ENCODE results near the gene GRIN2A.
"Not testable (repeated sequence)": the region's sequence is repeated elsewhere in the genome, so short reads cannot be mapped to it uniquely, and the experiment has no call there.

GRIN2A gene

DNA sequence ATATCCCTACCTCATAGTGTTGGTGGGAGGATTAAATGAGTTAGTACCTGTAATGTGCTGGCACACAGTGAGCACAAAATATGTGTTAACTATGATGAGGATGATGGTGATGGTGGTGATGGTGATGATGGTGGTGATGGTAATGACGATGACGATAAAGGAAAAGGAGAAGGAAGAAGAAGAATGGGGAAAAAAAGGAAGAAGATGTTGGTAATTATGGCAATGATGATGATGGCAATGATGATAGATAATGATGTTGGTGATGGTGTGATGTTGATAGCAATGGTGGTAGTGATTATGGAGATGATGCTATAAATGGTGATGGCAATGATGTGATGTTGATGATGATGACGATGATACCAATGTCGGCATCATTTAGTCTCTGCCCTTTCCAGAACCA lies 270.2 kb downstream of the GRIN2A start:
- DNase-seq (ENCODE audit: low read depth), result no peak

DNA sequence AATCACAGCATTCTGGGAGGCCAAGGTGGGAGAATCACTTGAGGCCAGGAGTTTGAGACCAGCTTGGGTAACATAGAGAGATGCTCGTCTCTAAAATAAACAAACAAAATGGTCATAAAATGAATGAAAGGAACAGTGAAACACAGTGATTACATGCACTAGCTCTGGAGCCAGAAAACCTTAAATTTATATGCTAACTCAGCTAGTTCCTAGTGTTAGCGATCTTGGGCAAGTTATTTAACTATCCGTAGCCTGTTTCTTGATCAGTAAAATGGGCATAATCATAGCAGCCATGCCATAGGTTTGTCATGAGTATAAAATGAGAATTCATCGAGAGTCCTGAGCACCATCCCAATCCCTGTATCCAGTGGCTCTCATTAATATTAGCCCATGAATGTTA lies 271.0 kb downstream of the GRIN2A start:
- no peak for DNase-seq (ENCODE audit: low read depth)

DNA sequence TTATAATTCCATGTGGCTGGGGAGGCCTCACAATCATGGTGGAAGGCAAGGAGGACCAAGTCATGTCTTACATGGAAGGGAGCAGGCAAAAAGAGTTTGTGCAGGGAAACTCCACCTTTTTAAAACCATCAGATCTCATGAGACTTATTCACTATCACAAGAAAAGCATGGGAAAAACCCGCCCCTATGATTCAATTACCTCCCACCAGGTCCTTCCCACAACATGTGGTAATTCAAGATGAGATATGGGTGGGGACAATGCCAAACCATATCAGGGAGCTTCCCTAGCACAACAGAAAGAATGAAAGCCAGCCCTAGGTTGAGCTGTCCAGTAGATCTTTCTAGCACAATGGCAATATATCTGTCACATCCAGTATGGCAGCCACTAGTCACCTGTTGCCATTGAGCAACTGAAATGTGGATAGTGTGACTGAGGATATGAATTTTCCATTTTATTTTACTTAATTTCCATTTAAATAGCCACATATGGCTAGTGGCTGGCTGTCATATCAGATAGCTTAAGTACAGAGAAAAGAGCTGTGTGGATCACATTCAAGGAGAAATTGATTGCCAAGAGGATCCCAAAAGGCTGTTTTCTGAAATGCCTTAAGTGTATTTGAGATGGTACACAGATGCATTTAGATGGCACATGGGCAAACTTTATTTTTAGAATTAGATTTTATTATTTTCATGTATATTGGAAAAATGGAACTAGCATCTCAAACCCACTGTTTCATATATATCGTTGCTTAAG lies 273.0 kb downstream of the GRIN2A start:
- DNase-seq (ENCODE audit: low read depth), result no peak

DNA sequence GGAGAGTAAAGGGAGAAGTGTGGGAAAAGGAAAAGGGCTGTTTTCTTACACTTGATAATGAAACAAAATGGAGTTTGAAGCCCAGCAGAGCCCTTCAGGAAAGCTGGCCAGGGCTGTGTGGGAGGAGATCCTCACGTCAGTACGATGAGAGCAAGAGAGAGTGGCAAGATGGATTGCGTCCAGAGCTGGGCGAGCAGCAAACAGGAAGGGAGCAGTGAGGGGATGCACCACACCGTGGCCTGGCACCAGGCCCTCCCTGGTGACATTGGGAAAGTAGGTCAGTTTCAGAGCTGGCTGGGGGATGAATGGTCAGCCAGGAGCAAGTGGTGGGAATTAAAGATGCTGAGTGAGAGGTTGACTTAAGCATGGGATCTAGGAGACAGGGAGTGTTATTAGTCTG lies 273.6 kb downstream of the GRIN2A start:
- no peak for DNase-seq (ENCODE audit: low read depth)

DNA sequence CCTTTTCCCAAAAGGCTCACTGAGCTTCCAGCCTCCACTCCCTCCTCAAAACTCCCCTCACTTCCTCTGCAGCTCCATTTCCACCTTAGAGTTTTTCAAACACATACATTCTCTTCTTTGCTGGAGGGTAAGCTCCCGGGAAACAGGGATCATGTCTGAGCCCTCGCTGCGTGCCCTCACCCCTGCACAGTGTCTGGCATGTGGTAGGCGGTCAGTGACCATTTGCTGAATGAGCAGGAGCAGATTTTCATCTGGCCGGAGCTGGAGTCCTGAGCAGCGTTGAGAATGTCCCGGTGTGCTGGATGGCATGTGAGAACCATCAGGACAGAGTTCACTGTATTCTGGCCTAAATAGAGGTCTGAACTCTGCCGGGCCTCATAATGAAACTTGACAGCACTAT lies 274.5 kb downstream of the GRIN2A start:
- no peak for DNase-seq (ENCODE audit: low read depth)

DNA sequence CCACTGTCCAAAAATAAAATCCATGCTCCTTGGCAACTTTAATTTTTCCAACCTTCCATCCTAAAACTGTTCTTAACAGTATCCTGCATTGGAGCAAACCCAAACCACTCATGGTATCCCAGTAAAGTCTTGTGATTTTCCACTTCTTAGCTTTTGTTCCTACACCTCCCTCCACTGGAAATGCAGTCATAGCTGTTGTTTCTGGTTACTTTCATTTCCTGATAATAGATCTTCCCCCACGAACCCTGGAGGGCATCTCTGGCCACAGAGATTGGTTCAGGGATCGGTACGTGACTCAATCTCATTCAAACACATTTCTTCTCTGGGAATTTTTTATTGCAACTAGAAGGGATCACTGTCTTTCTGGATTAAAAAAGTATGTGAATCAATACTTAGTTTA lies 276.0 kb downstream of the GRIN2A start:
- no peak for DNase-seq (ENCODE audit: low read depth)

DNA sequence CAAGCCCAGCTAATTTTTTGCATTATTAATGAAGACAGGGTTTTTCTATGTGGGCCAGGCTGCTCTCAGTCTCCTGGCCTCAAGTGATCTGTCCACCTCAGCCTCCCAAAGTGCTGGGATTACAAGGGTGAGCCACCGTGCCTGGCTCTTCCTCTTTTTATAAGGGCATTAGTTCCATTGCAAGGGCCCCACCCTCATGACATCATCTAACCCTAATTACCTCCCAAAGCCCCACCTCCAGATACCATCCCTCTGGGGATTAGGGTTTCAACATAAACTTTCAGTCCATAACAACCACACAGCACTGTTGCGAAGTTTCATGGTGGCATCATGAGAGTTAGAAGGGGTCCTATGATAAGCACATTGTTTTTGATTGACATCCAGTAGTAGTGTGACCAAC lies 277.7 kb downstream of the GRIN2A start:
- DNase-seq (ENCODE audit: low read depth), result no peak

DNA sequence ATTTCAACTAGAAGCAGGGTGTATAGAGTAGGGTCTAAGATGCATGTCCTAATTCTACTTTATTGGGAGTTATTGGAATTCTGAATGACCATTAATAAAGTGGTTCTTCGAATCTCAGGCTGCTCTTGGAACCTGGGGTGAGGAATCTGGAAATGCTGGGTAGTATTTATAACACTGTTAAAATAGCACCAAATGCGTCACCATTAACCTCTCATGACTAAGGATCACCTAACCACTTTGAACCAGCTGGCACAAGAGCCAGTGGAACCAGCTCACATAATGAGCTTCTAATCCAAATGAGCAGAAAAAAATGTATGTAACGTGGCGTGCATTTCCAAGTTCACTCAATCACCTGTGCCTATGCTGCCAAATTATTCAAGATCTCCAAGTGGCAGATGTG lies 281.7 kb downstream of the GRIN2A start:
- DNase-seq (ENCODE audit: low read depth), result no peak

DNA sequence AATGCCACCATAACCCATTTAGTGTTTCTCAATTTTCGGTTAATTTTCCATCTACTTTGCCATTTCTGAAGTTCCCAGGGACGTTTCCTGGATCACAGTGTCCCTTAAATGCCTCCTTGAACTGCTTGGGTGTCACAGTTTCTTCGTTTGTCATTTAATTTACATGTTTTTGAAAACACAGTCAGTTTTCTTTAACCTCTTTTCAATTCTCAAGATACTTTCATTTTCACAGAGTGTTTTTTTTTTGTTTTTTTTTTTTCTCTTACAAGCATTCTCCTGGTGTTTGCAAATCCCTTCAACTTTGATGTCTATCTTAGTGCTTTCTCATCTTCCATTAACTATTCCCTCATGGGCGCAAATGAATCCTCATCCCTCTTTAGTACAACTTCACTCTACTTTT lies 283.7 kb downstream of the GRIN2A start:
- DNase-seq (ENCODE audit: low read depth), result no peak

DNA sequence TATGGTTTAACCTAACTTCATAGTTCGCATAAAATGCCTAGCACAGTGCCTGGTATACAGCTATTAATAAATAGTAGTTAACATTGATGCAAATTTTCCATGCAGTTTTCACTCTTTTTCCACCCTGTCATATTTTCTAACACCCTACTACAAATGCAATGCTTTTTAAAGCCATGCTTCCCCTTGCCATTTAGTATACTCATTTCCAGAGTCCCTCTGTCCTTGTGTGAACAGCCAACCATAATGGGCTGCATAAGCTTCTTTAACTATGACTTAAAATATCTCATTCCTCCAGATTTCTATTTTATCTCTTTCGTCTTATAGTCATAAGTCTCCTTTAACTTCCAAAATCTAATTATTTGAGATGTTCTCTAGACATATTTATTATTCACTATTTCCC lies 284.1 kb downstream of the GRIN2A start:
- no peak for DNase-seq (ENCODE audit: low read depth)

DNA sequence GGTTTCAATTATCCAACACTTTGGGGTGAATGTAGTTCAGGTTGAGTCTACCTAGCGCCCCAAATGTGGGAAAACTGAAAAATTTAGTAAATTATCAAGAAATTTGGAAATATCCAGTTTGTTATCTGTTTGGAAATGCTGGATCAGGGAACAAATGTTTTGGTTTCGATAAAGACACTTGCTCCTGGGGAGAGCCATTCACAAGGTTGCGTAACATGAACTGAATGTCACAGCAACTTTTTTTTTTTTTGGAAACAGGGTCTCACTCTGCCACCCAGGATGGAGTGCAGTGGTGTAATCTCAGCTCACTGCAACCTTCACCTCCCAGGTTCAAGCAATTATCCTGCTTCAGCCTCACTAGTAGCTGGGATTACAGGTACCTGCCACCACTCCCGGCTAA lies 286.4 kb downstream of the GRIN2A start:
- DNase-seq (ENCODE audit: low read depth), result no peak

DNA sequence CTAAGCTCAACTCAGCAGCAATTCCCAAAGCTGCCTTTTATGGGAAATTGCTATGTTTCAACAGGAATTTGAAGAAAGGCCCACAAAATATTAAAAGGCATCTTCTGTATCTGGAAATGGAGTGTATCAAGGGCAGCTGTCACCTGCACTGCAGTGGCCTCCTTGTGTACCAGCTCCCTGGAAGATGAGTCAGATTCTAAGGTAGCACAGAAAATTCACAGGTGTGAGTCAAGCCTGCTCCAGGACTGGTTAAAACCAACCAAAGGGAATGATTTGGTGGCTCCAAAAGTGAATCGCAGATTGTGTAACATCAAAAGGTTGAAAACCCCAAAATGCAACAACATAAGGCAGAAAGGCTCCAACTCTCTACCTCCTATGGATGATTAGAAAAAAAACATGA lies 296.4 kb downstream of the GRIN2A start:
- no peak for DNase-seq (ENCODE audit: low read depth)

DNA sequence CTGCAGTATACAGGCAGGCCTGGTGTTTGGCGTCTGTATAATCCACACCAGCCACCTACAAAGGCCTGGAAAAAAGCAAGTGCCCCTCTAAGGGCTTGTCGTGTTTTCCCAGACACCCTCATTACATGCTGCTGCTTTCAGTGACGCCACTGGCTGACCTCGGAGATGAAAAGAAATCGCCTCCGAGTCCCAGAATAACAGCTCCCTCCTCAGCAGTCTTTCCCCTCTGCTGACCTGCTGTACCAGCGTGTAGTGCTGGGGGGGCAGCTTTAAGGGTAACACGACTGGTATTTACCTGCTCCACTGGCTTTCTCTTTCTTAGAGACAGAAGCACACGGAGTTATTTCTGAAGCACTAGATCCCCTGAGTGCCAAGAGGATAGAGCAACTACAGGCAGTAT lies 296.8 kb downstream of the GRIN2A start:
- no peak for DNase-seq (ENCODE audit: low read depth)

DNA sequence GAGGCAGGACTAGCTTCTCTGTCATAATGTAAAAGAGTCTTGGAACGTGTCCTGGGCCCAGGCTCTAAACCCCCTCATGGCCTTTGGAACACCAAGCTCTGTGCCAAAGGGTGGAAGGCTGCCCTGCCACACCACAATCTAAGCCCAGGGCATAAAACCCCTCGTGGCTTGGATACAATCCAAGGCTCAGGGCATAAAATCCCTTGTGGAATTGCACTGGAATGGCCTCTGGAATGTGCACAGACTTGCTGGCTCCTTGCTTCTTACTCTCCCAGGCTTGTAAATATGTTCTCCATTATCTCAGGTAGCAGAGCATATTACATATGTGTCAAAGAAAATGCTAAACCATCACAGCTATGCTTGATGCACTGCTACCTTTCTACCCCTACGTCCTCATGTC lies 306.2 kb downstream of the GRIN2A start:
- DNase-seq (ENCODE audit: low read depth), result not testable (repeated sequence)

DNA sequence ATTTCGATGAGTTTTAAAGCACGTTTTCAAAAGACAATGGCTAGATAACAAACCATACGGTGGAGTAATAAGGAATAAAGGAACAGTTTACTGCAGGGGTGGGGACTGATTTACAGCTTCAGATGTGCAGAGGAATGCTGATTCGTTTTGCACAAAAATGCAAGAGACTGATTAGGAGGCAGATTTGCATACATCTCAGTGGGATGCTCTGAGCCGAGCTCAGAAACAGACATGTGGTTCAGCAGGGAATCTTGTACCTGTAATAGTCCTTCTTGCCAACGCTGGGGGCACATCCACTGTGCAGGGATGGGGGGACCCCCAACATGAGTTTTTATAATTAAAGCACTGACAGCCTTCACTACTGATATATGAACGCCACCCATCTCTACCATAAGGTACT lies 308.0 kb downstream of the GRIN2A start:
- no peak for DNase-seq (ENCODE audit: low read depth)

DNA sequence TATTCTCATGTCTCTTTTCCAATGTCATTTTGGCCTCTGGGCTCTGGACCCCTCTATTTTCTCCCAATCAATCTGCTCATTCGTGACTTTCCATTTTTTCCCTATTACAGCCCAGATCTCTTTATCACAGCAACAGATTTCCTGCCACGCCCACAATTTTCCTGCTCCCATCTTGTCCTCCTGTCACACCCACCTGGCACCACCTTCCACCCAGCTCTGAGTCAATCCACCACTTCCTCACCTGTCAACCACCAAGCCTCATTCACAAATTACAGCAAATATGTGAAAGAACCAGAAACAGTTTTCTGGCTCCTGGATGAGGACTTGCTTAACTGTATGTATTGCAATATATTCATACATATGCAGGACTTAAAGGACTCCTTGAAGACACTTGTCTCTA lies 311.3 kb downstream of the GRIN2A start:
- DNase-seq (ENCODE audit: low read depth), result no peak

DNA sequence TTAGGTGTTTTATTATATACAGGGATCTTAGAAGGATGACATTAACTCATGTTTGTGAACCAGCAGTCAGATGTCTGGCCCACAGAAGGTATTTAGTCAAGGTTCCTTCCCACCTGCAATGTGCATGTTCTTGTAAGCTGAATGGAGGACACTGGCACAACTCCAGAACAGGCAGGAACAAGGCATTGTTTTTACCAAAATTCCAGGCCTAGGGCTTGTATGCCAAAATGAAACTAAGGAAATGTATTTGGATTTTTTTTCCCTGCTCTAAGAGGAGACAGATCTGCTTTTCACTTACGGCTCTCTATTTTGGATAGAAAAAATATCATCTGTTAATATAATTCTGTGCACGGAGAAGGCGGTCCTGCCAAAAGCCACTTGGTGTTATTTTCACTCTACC lies 312.5 kb downstream of the GRIN2A start:
- no peak for DNase-seq (ENCODE audit: low read depth)

DNA sequence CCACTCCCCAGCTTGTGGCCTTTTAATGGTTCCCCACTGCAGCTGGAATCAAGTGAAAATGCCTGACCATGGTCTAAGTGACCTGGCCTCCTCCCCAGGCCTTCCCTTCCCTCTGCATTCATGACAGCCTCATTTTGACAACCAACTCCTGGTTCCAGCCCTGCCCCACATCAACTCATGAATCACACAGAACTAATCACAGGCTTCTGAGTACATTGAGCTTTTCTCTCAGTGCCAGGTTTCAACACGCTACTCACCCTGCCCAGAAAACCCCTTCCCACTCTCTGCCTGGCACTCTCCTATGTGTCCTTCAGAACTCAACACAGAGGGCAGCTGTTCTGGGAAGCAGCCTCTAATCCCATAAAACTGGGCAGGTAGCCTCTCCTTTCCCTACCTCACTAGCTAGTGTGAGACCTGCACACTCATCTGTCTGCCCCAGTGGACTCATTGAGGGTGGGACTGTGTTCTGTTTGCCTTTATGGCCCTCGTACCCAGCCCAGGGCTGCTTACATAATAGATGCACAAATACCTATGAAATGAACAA lies 313.6 kb downstream of the GRIN2A start:
- DNase-seq (ENCODE audit: low read depth), result no peak

DNA sequence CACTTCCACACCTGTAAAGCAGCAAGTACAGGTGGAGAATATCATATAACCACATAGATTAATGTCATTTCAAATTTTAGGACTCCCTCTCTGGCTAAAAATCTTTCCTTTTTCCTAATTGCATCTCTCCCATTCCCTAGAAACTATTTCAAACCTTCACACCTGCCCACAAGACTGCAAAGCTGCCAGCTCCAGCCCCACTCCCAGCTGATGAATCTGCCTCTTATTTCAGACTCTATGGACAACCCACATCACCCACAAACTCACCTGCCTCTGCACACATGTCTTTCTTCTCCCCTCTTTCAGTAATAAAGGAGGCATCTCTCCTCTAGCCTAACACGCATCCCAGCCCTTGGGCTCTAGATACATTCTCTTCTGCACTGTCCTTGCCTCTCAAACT lies 315.1 kb downstream of the GRIN2A start:
- no peak for DNase-seq (ENCODE audit: low read depth)

DNA sequence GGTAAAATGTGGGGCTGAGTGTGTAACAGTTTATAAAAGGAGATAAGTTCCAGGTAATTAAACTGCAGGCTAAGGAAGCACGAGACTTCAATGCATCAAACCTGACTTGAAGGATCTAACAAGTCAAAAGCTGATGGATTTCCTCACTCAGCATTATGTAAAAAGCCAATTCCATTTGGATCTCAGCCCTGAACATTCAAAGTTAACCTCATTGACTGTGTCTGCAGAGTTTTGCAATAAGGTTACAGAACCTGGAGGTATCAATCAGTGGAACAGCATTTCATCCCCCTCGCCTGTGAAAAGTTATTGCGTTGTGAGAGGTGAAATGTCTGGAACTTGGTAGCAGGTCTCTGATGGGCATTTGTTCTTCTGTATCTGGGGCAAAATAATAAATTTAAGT lies 317.8 kb downstream of the GRIN2A start:
- DNase-seq (ENCODE audit: low read depth), result no peak

DNA sequence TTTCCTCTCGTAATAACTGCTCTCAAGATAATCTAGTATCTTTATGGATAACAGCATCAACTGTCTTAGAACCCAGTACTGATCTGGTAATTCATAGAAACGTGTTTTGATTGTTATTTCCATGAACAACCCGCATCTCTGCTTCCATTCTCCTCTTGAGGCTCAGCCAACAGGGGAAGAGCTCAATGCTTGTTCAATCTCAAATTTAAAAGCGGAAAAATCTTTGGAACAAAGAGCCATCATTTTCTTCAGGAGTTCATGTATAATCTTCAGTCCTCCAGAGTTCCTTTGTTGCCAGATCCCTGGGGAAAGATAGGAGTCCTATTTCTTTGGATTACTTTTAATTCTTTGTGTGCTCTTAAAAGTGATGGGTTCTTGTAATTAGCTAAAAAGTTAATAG lies 319.9 kb downstream of the GRIN2A start:
- no peak for DNase-seq (ENCODE audit: low read depth)

DNA sequence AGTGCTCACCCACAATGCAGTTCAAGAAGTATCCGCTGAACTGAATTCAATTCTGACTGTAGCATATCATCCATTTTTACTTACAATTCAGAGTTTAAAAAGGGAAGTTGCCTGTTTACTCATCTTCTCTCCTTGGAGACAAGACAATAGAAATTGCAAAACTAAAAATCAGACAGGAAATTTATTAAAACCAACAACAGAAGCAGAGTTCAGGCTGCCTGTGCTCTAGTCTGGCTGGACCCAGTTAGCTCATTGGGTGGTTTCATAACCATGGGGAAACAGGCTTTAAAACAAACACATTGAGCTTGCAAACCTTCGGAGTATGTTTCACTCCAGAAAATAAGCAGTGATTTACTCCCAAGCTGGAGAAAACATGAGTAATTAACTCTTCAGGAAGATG lies 321.4 kb downstream of the GRIN2A start:
- DNase-seq (ENCODE audit: low read depth), result no peak

DNA sequence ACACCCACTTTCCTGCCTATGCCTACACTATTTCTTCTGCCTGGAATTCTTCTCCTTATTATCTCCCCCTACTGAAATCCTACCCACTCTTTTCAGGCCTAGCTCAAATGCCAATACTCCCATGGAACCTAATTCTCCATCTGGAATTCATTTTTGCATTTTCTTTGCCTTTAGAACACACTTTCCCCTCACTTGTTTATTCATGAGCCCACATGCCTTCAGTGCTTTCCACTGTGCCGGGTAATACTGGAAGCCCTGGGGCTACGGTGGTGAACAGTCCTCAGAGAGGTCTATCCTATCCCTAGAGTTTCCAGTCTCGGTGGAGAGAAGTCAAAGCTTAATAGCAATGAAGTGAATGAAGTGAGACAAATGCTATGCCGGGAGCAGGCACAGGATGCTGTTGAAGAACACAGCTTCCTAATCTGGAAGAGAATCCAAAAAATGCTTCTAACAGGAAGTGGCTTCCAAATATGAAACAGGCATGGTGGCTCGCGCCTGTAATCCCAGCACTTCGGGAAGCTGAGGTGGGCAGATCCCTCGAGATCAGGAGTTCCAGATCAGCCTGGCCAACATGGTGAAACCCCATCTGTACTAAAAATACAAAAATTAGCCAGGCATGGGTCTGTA lies 322.4 kb downstream of the GRIN2A start:
- no peak for DNase-seq (ENCODE audit: low read depth)

DNA sequence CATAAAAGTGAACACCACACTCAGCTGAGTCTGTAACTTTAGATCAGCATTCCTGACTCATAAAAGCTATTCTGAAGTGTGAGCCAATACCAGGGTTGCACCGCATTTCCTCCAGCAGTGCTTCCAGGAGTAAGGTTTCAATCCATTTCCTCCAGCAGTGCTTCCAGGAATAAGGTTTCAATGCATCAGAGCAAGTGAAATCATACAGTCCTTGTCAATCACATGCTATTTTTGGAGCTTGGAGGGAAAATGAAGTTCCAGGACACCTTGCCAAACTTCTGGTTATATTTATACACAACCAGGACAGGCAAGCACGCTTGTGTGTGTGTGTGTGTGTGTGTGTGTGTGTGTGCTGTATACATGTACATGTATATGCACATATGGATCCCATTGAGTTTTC lies 327.6 kb downstream of the GRIN2A start:
- DNase-seq (ENCODE audit: low read depth), result no peak
